GM18951 (cell line): ENCODE measurements around the gene GDAP1L1.

ENCODE experiments used
- POLR2A ChIP-seq: IDR thresholded peaks from 4 replicates; pipeline ENCODE4 v1.6.1; 2011; ENCODE audit warnings: mild to moderate bottlenecking; ENCODE audit not compliant: insufficient read length, insufficient read depth; ENCODE audit errors: extremely low read depth
- in situ Hi-C: fragments of 300-500 bp; cut with MboI; formaldehyde crosslinking; loops from one replicate; pipeline ENCODE4 v1.12.0; 2022; ENCODE audit warnings: low sequenced_read_pairs, mixed read lengths, inconsistent platforms; ENCODE audit not compliant: unreplicated experiment

GDAP1L1 gene

GRCh38 chr20:44253528-44253927, 6.4 kb downstream of the GDAP1L1 start:
- in situ Hi-C loops, result no loop called here
- TF ChIP-seq POLR2A, result no peak

- TF ChIP-seq POLR2A, result no peak
- in situ Hi-C loops, result no loop called here
Observed at GRCh38 chr20:44254073-44254472, 7.0 kb downstream of the GDAP1L1 start.

GRCh38 chr20:44255942-44256341, 8.8 kb downstream of the GDAP1L1 start:
- no peak for TF ChIP-seq POLR2A
- in situ Hi-C loops, result no loop called here

- TF ChIP-seq POLR2A, result no peak
- in situ Hi-C loops, result no loop called here
Observed at GRCh38 chr20:44256961-44257360, 9.9 kb downstream of the GDAP1L1 start.

- in situ Hi-C loops, result no loop called here
- TF ChIP-seq POLR2A, result no peak
Observed at GRCh38 chr20:44258226-44258890, 11.2 kb downstream of the GDAP1L1 start.

- in situ Hi-C loops, result no loop called here
- no peak for TF ChIP-seq POLR2A
Observed at GRCh38 chr20:44264287-44264686, 17.2 kb downstream of the GDAP1L1 start.

- in situ Hi-C loops, result no loop called here
- no peak for TF ChIP-seq POLR2A
Observed at GRCh38 chr20:44268802-44269201, 21.7 kb downstream of the GDAP1L1 start.

GRCh38 chr20:44271915-44272663, 25.0 kb downstream of the GDAP1L1 start:
- no peak for TF ChIP-seq POLR2A
- in situ Hi-C loops, result no loop called here

GRCh38 chr20:44273231-44274215, 26.4 kb downstream of the GDAP1L1 start:
- in situ Hi-C loops, result no loop called here
- TF ChIP-seq POLR2A, result no peak

GRCh38 chr20:44274303-44275017, 27.4 kb downstream of the GDAP1L1 start:
- in situ Hi-C loops, result no loop called here
- no peak for TF ChIP-seq POLR2A

GRCh38 chr20:44279228-44279627, 32.1 kb downstream of the GDAP1L1 start:
- no peak for TF ChIP-seq POLR2A
- in situ Hi-C loops, result no loop called here

GRCh38 chr20:44280387-44280786, 33.3 kb downstream of the GDAP1L1 start:
- in situ Hi-C loops, result no loop called here
- TF ChIP-seq POLR2A, result no peak
